Body of pancreas (tissue), 4 donors: Measurements from ENCODE around the gene FAM124A.

Experiments used
- CTCF ChIP-seq, 7 experiments: fragments of 450-650 bp in 4 of 7; fragments of 200-600 bp in 3 of 7; sonication (generic) in 3 of 7; IDR thresholded peaks; one replicate each; pipeline ENCODE4 v1.5.1; 2016 to 2019; ENCODE audit warnings: antibody characterized with exemption in 7 of 7
- POLR2A ChIP-seq, 3 donors: fragments of 450-650 bp; IDR thresholded peaks; one replicate each; pipeline ENCODE4 v1.6.1; 2016; ENCODE audit warnings: antibody characterized with exemption in 3 of 3, mild to moderate bottlenecking in 2 of 3

- TF ChIP-seq CTCF (IDR thresholded peaks at IDR 0.05), result no peak
- no peak for TF ChIP-seq POLR2A (IDR thresholded peaks at IDR 0.05)
Observed at GRCh38 chr13:51303063-51303552, 80.9 kb downstream of the FAM124A start.
